ENCODE measurements around the gene TAC4.
A peak's percentile ranks its signal among the peaks of the same experiment; 100 is the strongest.

TAC4 gene, protein sequence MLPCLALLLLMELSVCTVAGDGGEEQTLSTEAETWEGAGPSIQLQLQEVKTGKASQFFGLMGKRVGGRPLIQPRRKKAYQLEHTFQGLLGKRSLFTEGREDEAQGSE

GRCh38 chr17:49848019-49848473 lies at the start of gene TAC4:
Gene TAC4 (minus strand): TSS chr17:49848069. CDS start chr17:49848017, 52 bp downstream.
- Histone ChIP-seq H3K27ac (ENCODE audit: low read length) (no peak within 1 kb of the TSS), H3K4me3 (ENCODE audit: low read length in 2 of 2) (no peak within 1 kb of the TSS), H3K36me3 (ENCODE audit: control insufficient read depth in 2 of 2, insufficient read depth in 2 of 2, low read length in 2 of 2) (peaks cover 0 to 5% of the 10 kb centered on the region in 2 donors), H3K9me3 (ENCODE audit: control insufficient read depth in 2 of 2, low read length in 2 of 2) (no peaks in the 10 kb centered on the region), H3K4me1 (ENCODE audit: control insufficient read depth, insufficient read depth, low read length) (peaks cover 49% of the 10 kb centered on the region), H3K9ac (ENCODE audit: low read length in 2 of 2) (peak within 1 kb of the TSS in 1 of 2 donors; percentile 6), H3K27me3 (ENCODE audit: control insufficient read depth in 1 of 2, insufficient read depth in 2 of 2, low read length in 2 of 2) (no peaks in the 10 kb centered on the region)

GRCh38 chr17:49896860-49897259 lies 49.0 kb upstream of the TAC4 start:
- H3K4me3 ChIP-seq (ENCODE audit: low read length in 2 of 2) = no peak overlapping the region
- H3K27ac ChIP-seq (ENCODE audit: low read length) = no peak overlapping the region
- H3K9ac ChIP-seq (ENCODE audit: low read length in 2 of 2) = no peak overlapping the region
- H3K27me3 ChIP-seq (ENCODE audit: control insufficient read depth in 1 of 2, insufficient read depth in 2 of 2, low read length in 2 of 2) = peaks cover 15 to 17% of the 10 kb centered on the region in 2 donors
- no peaks in the 10 kb centered on the region for H3K9me3 ChIP-seq (ENCODE audit: control insufficient read depth in 2 of 2, low read length in 2 of 2)
- H3K4me1 ChIP-seq (ENCODE audit: control insufficient read depth, insufficient read depth, low read length) = peaks cover 2% of the 10 kb centered on the region
- H3K36me3 ChIP-seq (ENCODE audit: control insufficient read depth in 2 of 2, insufficient read depth in 2 of 2, low read length in 2 of 2) = no peaks in the 10 kb centered on the region

DNA sequence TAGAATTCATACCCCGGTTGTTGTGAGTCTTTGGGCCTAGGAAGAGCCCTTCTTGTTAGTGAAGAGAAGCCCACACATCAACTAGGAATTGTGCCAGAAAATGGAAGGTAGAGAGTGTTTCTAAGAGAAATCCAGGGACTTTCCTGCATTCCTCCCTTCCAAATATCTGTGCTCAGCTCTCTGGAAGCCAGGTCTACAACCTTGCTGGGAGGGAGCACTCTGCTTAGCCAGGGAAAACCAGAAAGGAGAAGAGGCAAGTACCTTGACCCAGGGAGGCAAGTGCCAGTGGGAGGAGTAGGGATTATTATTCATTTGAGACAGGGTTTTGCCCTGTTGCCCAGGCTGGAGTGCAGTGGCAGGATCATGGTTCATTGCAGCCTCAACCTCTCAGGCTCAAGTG lies 48.4 kb upstream of the TAC4 start:
- Histone ChIP-seq H3K9ac (ENCODE audit: low read length in 2 of 2) (no peak overlapping the region), H3K9me3 (ENCODE audit: control insufficient read depth in 2 of 2, low read length in 2 of 2) (no peaks in the 10 kb centered on the region), H3K36me3 (ENCODE audit: control insufficient read depth in 2 of 2, insufficient read depth in 2 of 2, low read length in 2 of 2) (no peaks in the 10 kb centered on the region), H3K27me3 (ENCODE audit: control insufficient read depth in 1 of 2, insufficient read depth in 2 of 2, low read length in 2 of 2) (peaks cover 16 to 18% of the 10 kb centered on the region in 2 donors), H3K4me1 (ENCODE audit: control insufficient read depth, insufficient read depth, low read length) (peaks cover 2% of the 10 kb centered on the region), H3K27ac (ENCODE audit: low read length) (no peak overlapping the region), H3K4me3 (ENCODE audit: low read length in 2 of 2) (no peak overlapping the region)

DNA sequence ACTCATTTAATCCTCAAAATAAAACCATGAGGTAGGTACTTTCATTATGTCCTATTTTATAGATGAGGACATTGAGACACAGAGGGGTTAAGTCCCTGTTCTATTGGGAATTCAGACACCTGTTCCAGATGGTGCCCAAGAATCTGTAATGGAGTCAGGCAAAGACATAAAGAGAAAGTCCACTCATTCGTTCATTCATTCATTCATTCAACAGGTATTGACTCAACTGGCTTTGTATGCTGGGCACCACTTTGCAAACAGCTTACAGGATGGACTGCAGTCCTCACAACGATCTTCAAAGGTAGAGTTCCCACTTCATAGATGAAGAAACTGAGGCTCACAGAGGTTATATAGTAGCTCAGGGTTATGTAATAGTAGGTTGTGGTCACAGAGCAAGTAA lies 47.9 kb upstream of the TAC4 start:
- Histone ChIP-seq H3K9me3 (ENCODE audit: control insufficient read depth in 2 of 2, low read length in 2 of 2) (no peaks in the 10 kb centered on the region), H3K9ac (ENCODE audit: low read length in 2 of 2) (no peak overlapping the region), H3K36me3 (ENCODE audit: control insufficient read depth in 2 of 2, insufficient read depth in 2 of 2, low read length in 2 of 2) (no peaks in the 10 kb centered on the region), H3K4me1 (ENCODE audit: control insufficient read depth, insufficient read depth, low read length) (peaks cover 2% of the 10 kb centered on the region), H3K27me3 (ENCODE audit: control insufficient read depth in 1 of 2, insufficient read depth in 2 of 2, low read length in 2 of 2) (peaks cover 16 to 22% of the 10 kb centered on the region in 2 donors), H3K27ac (ENCODE audit: low read length) (no peak overlapping the region), H3K4me3 (ENCODE audit: low read length in 2 of 2) (no peak overlapping the region)

GRCh38 chr17:49894761-49895160 lies 46.9 kb upstream of the TAC4 start:
- H3K27me3 ChIP-seq (ENCODE audit: control insufficient read depth in 1 of 2, insufficient read depth in 2 of 2, low read length in 2 of 2) = peaks cover 26 to 28% of the 10 kb centered on the region in 2 donors
- H3K4me1 ChIP-seq (ENCODE audit: control insufficient read depth, insufficient read depth, low read length) = peaks cover 2% of the 10 kb centered on the region
- H3K27ac ChIP-seq (ENCODE audit: low read length) = no peak overlapping the region
- H3K36me3 ChIP-seq (ENCODE audit: control insufficient read depth in 2 of 2, insufficient read depth in 2 of 2, low read length in 2 of 2) = no peaks in the 10 kb centered on the region
- no peak overlapping the region for H3K4me3 ChIP-seq (ENCODE audit: low read length in 2 of 2)
- H3K9me3 ChIP-seq (ENCODE audit: control insufficient read depth in 2 of 2, low read length in 2 of 2) = no peaks in the 10 kb centered on the region
- no peak overlapping the region for H3K9ac ChIP-seq (ENCODE audit: low read length in 2 of 2)

DNA sequence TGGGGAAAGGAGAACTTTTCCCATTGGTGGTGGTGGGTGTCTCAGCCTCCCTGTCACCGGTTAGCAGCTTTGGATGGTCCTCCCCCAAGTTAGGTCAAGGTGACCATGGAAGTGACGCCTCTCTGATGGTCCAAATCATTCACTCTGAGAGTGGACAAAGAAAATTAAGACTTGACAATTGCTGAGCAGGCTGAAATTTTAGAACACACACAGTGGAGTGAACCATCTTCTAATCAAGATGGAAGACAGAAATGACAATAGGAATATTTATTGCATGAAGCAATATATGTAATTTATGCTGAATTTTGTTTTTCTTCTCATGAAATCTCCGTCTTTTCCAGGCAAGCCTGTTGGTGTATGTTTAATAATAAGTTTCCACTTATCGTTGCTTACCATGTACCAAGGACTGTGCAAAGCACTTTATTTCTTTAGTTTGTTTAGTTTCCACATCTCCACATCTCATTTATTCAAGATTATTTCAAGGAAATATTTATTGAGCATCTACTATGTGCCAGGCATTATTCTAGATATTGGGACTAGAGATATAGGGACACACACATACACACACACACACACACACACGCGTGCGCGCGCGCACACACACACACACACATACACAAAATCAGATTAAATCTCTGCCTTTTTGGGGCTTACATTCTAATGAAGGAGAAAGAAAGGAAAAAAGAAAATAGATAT lies 44.0 kb upstream of the TAC4 start:
- H3K9me3 ChIP-seq (ENCODE audit: control insufficient read depth in 2 of 2, low read length in 2 of 2) = no peaks in the 10 kb centered on the region
- H3K4me3 ChIP-seq (ENCODE audit: low read length in 2 of 2) = no peak overlapping the region

GRCh38 chr17:49891271-49891670 lies 43.4 kb upstream of the TAC4 start:
- Histone ChIP-seq H3K9ac (ENCODE audit: low read length in 2 of 2) (no peak overlapping the region), H3K27ac (ENCODE audit: low read length) (no peak overlapping the region), H3K9me3 (ENCODE audit: control insufficient read depth in 2 of 2, low read length in 2 of 2) (no peaks in the 10 kb centered on the region), H3K27me3 (ENCODE audit: control insufficient read depth in 1 of 2, insufficient read depth in 2 of 2, low read length in 2 of 2) (peaks cover 18 to 33% of the 10 kb centered on the region in 2 donors), H3K36me3 (ENCODE audit: control insufficient read depth in 2 of 2, insufficient read depth in 2 of 2, low read length in 2 of 2) (no peaks in the 10 kb centered on the region), H3K4me3 (ENCODE audit: low read length in 2 of 2) (no peak overlapping the region), H3K4me1 (ENCODE audit: control insufficient read depth, insufficient read depth, low read length) (no peaks in the 10 kb centered on the region)

More for the DNA sequence above, 44.0 kb upstream of the TAC4 start:
- Histone ChIP-seq H3K27ac (ENCODE audit: low read length) (no peak overlapping the region), H3K27me3 (ENCODE audit: control insufficient read depth in 1 of 2, insufficient read depth in 2 of 2, low read length in 2 of 2) (peaks cover 20 to 33% of the 10 kb centered on the region in 2 donors), H3K36me3 (ENCODE audit: control insufficient read depth in 2 of 2, insufficient read depth in 2 of 2, low read length in 2 of 2) (no peaks in the 10 kb centered on the region), H3K9ac (ENCODE audit: low read length in 2 of 2) (no peak overlapping the region), H3K4me1 (ENCODE audit: control insufficient read depth, insufficient read depth, low read length) (no peaks in the 10 kb centered on the region)

- H3K9me3 ChIP-seq (ENCODE audit: control insufficient read depth in 2 of 2, low read length in 2 of 2) = no peaks in the 10 kb centered on the region
- H3K4me1 ChIP-seq (ENCODE audit: control insufficient read depth, insufficient read depth, low read length) = no peaks in the 10 kb centered on the region
- H3K9ac ChIP-seq (ENCODE audit: low read length in 2 of 2) = no peak overlapping the region
- no peak overlapping the region for H3K4me3 ChIP-seq (ENCODE audit: low read length in 2 of 2)
- H3K27ac ChIP-seq (ENCODE audit: low read length) = no peak overlapping the region
- no peaks in the 10 kb centered on the region for H3K36me3 ChIP-seq (ENCODE audit: control insufficient read depth in 2 of 2, insufficient read depth in 2 of 2, low read length in 2 of 2)
- H3K27me3 ChIP-seq (ENCODE audit: control insufficient read depth in 1 of 2, insufficient read depth in 2 of 2, low read length in 2 of 2) = peaks cover 20 to 33% of the 10 kb centered on the region in 2 donors
Observed at GRCh38 chr17:49890852-49891251, 43.0 kb upstream of the TAC4 start.

- Histone ChIP-seq H3K36me3 (ENCODE audit: control insufficient read depth in 2 of 2, insufficient read depth in 2 of 2, low read length in 2 of 2) (no peaks in the 10 kb centered on the region), H3K27ac (ENCODE audit: low read length) (no peak overlapping the region), H3K4me1 (ENCODE audit: control insufficient read depth, insufficient read depth, low read length) (no peaks in the 10 kb centered on the region), H3K4me3 (ENCODE audit: low read length in 2 of 2) (no peak overlapping the region), H3K9ac (ENCODE audit: low read length in 2 of 2) (no peak overlapping the region), H3K27me3 (ENCODE audit: control insufficient read depth in 1 of 2, insufficient read depth in 2 of 2, low read length in 2 of 2) (peaks cover 23 to 33% of the 10 kb centered on the region in 2 donors), H3K9me3 (ENCODE audit: control insufficient read depth in 2 of 2, low read length in 2 of 2) (no peaks in the 10 kb centered on the region)
Observed at GRCh38 chr17:49890077-49890821, 42.4 kb upstream of the TAC4 start.

DNA sequence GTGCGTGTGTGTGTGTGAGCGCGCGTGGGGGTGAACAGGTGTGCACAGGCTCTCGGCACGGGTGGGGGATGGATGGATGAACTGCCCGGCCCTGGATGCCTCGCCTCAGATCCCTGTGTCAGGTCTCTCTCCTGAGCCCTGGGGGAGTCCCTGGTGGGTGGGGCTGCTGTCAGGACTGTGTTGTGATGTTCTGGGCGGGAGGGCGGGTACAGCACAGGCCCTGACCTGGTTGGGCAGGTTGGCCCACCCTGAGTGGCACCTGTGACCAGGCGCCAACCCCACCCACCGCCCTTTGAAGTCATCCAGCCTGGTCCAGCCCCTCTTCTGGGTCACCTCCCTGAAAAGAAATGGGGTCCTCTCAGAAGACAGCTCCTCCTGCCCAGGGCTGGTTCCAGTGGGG lies 41.6 kb upstream of the TAC4 start:
- Histone ChIP-seq H3K9me3 (ENCODE audit: control insufficient read depth in 2 of 2, low read length in 2 of 2) (no peaks in the 10 kb centered on the region), H3K4me1 (ENCODE audit: control insufficient read depth, insufficient read depth, low read length) (no peaks in the 10 kb centered on the region), H3K4me3 (ENCODE audit: low read length in 2 of 2) (no peak overlapping the region), H3K9ac (ENCODE audit: low read length in 2 of 2) (no peak overlapping the region), H3K27ac (ENCODE audit: low read length) (no peak overlapping the region), H3K27me3 (ENCODE audit: control insufficient read depth in 1 of 2, insufficient read depth in 2 of 2, low read length in 2 of 2) (peaks cover 23 to 30% of the 10 kb centered on the region in 2 donors), H3K36me3 (ENCODE audit: control insufficient read depth in 2 of 2, insufficient read depth in 2 of 2, low read length in 2 of 2) (no peaks in the 10 kb centered on the region)

Data from stomach smooth muscle (tissue), 2 donors.